Fibroblast of skin of left quadriceps (primary cell): ENCODE results near the gene ARMCX5.

ENCODE experiments used
- DNase-seq, 2 experiments: peaks; one replicate each; pipeline ENCODE4 v3.0.0-alpha.2; 2013; ENCODE audit warnings: low read depth in 2 of 2

The ARMCX5 gene

GRCh38 chrX:102599084-102599950 lies at the start of gene ARMCX5:
Gene ARMCX5 (plus strand): TSS chrX:102599515. CDS start chrX:102602142, 2,627 bp downstream.
- peak; percentile 75 to 77 for DNase-seq

GRCh38 chrX:102558607-102559006 lies 40.7 kb upstream of the ARMCX5 start:
- no peak for DNase-seq

GRCh38 chrX:102560423-102561068 lies 38.8 kb upstream of the ARMCX5 start:
- DNase-seq: no peak

- DNase-seq: no peak
Observed at GRCh38 chrX:102580891-102581290, 18.4 kb upstream of the ARMCX5 start.

- no peak for DNase-seq
Observed at GRCh38 chrX:102593367-102593766, 5.9 kb upstream of the ARMCX5 start.

GRCh38 chrX:102599951-102600579 lies 750 bp downstream of the ARMCX5 start:
- DNase-seq: no peak

GRCh38 chrX:102604327-102604726 lies 5.0 kb downstream of the ARMCX5 start:
- no peak for DNase-seq

- DNase-seq: no peak
Observed at GRCh38 chrX:102606115-102606514, 6.8 kb downstream of the ARMCX5 start.

GRCh38 chrX:102610905-102611304 lies 11.6 kb downstream of the ARMCX5 start:
- no peak for DNase-seq

GRCh38 chrX:102624105-102624504 lies 24.8 kb downstream of the ARMCX5 start:
- DNase-seq: no peak

- DNase-seq: no peak
Observed at GRCh38 chrX:102627640-102628039, 28.3 kb downstream of the ARMCX5 start.

- no peak for DNase-seq
Observed at GRCh38 chrX:102637561-102637960, 38.2 kb downstream of the ARMCX5 start.

- DNase-seq: no peak
Observed at GRCh38 chrX:102650903-102651241, 51.6 kb downstream of the ARMCX5 start.

- no peak for DNase-seq
Observed at GRCh38 chrX:102651242-102652011, 52.1 kb downstream of the ARMCX5 start, which contains the start of gene GPRASP1. Gene GPRASP1 (plus strand): TSS chrX:102651483. CDS start chrX:102653914, 2,431 bp downstream.

- no peak for DNase-seq
Observed at GRCh38 chrX:102652031-102652688, 52.8 kb downstream of the ARMCX5 start.
